HG02943 (cell line): ENCODE data around the gene USP24.

Experiments
- ATAC-seq: cut with Tn5 transposase; IDR thresholded peaks from one replicate; pipeline ENCODE4 v1.9.1; 2021; ENCODE audit warnings: mild to moderate bottlenecking, low read depth, moderate library complexity; ENCODE audit not compliant: unreplicated experiment

The USP24 gene

GRCh38 chr1:55215194-55216021 lies at the start of gene USP24:
Gene USP24, minus strand, starts transcription at chr1:55215364. Its CDS starts 251 bp downstream, at chr1:55215113.
- peak; percentile 67 for ATAC-seq

GRCh38 chr1:55262822-55263221 lies 47.7 kb upstream of the USP24 start:
- no peak for ATAC-seq

- no peak for ATAC-seq
Observed at GRCh38 chr1:55259911-55260609, 44.9 kb upstream of the USP24 start.

GRCh38 chr1:55257958-55258357 lies 42.8 kb upstream of the USP24 start:
- ATAC-seq = no peak

GRCh38 chr1:55255901-55256300 lies 40.7 kb upstream of the USP24 start:
- no peak for ATAC-seq

GRCh38 chr1:55252942-55253589 lies 37.9 kb upstream of the USP24 start:
- ATAC-seq = no peak

- ATAC-seq = no peak
Observed at GRCh38 chr1:55250399-55251075, 35.4 kb upstream of the USP24 start.

- no peak for ATAC-seq
Observed at GRCh38 chr1:55249646-55250398, 34.7 kb upstream of the USP24 start.

- ATAC-seq = no peak
Observed at GRCh38 chr1:55246896-55247295, 31.7 kb upstream of the USP24 start.

- no peak for ATAC-seq
Observed at GRCh38 chr1:55246331-55246730, 31.2 kb upstream of the USP24 start.

- ATAC-seq = no peak
Observed at GRCh38 chr1:55245781-55246180, 30.6 kb upstream of the USP24 start.

GRCh38 chr1:55244476-55245099 lies 29.4 kb upstream of the USP24 start:
- ATAC-seq = no peak

- no peak for ATAC-seq
Observed at GRCh38 chr1:55243655-55244054, 28.5 kb upstream of the USP24 start.

GRCh38 chr1:55239548-55239947 lies 24.4 kb upstream of the USP24 start:
- no peak for ATAC-seq

GRCh38 chr1:55235722-55236121 lies 20.6 kb upstream of the USP24 start:
- ATAC-seq = no peak

GRCh38 chr1:55234016-55234415 lies 18.9 kb upstream of the USP24 start:
- no peak for ATAC-seq

- ATAC-seq = no peak
Observed at GRCh38 chr1:55233145-55233777, 18.1 kb upstream of the USP24 start.

GRCh38 chr1:55232448-55233144 lies 17.4 kb upstream of the USP24 start:
- no peak for ATAC-seq

- no peak for ATAC-seq
Observed at GRCh38 chr1:55231745-55232144, 16.6 kb upstream of the USP24 start.
